Measurements from ENCODE around the gene ROBO1. TPM values are rescaled to one million over a fixed set of nuclear protein-coding genes. Genes with fewer than 3 reads are reported as not detected.

The ROBO1 gene
- total and polyA plus RNA-seq, 2 of the 8 experiments (the other 6 are each of a cell fraction or from before 2014, with no cell fraction given): 51.4 to 91.0 TPM

GRCh38 chr3:78822726-78823125 lies 945.1 kb downstream of the ROBO1 start:
- H2BK12ac ChIP-seq (ENCODE audit: low read depth, low read length): no peak overlapping the region
- no peaks in the 10 kb centered on the region for H3K36me3 ChIP-seq (ENCODE audit: control insufficient read depth in 2 of 4, insufficient read depth in 4 of 4, low read length in 3 of 4)
- no peak overlapping the region for H3K18ac ChIP-seq (ENCODE audit: extremely low read depth, low read length)
- H3K9me3 ChIP-seq (ENCODE audit: insufficient read depth in 2 of 2, low read depth in 1 of 2, low read length in 1 of 2): no peaks in the 10 kb centered on the region; a peak in 1 of 4 replicates
- H3K4me1 ChIP-seq (replicated peaks in 1 of 4; ENCODE audit: control insufficient read depth in 3 of 4, insufficient read depth in 4 of 4, low read length in 3 of 4): no peaks in the 10 kb centered on the region
- CTCF ChIA-PET (ENCODE audit: partially characterized antibody): no interaction called here
- no peak overlapping the region for H3K23ac ChIP-seq (ENCODE audit: insufficient read length)
- peaks cover 0 to 1% of the 10 kb centered on the region in 2 experiments for H4K20me1 ChIP-seq (replicated peaks in 1 of 2; ENCODE audit: control insufficient read depth in 1 of 2, insufficient read depth in 2 of 2, low read length in 2 of 2)
- 0 out of 2 replicates have a peak, but pooled peaks cover 2% of the 10 kb centered on the region for H3K79me1 ChIP-seq (ENCODE audit: low read depth, low read length)
- POLR2A ChIA-PET (ENCODE audit: partially characterized antibody): no interaction called here
- no peak overlapping the region for H4K5ac ChIP-seq (ENCODE audit: insufficient read length, low read depth, low read length)
- H3K23me2 ChIP-seq (ENCODE audit: low read depth, low read length): no peaks in the 10 kb centered on the region
- H2AK5ac ChIP-seq (ENCODE audit: low read depth, low read length): no peak overlapping the region
- H3K27ac ChIP-seq (ENCODE audit: low read depth, low read length): no peak overlapping the region
- H4K8ac ChIP-seq (ENCODE audit: extremely low read depth, insufficient read depth, low read length): no peak overlapping the region
- H2BK20ac ChIP-seq (ENCODE audit: low read length): no peak overlapping the region
- FAIRE-seq: no peak
- no peak for DNase-seq (ENCODE audit: low read depth in 1 of 2, low spot score in 2 of 2)
- no peak overlapping the region for H3K4me2 ChIP-seq (ENCODE audit: insufficient read depth in 1 of 2, low read depth in 2 of 2, low read length in 2 of 2)
- no peak overlapping the region for H3K4ac ChIP-seq (replicated peaks; ENCODE audit: insufficient read length, low read depth, low read length)
- no peaks in the 10 kb centered on the region; a peak in 1 of 4 replicates for H3K79me2 ChIP-seq (ENCODE audit: control insufficient read depth in 1 of 2, insufficient read depth in 2 of 2, low read length in 2 of 2)
- H3K14ac ChIP-seq (ENCODE audit: insufficient read length): no peak overlapping the region
- no peak overlapping the region for H3K56ac ChIP-seq (replicated peaks; ENCODE audit: insufficient read length, low read depth, low read length)
- H3K9ac ChIP-seq (replicated peaks in 1 of 4; ENCODE audit: extremely low read depth in 1 of 4, low read depth in 3 of 4, low read length in 3 of 4): no peak overlapping the region
- no peak for TF ChIP-seq NANOG (IDR thresholded peaks at IDR 0.05; ENCODE audit: insufficient read depth, low read depth, low read length, poor library complexity, severe bottlenecking)
- TF ChIP-seq SUZ12 (IDR thresholded peaks at IDR 0.05; ENCODE audit: low read length): no peak
- no peak for TF ChIP-seq CEBPB (IDR thresholded peaks at IDR 0.05; ENCODE audit: low read depth, low read length)
- no peak for TF ChIP-seq SRF (IDR thresholded peaks at IDR 0.05; ENCODE audit: low read depth, low read length)
- H3K4me3 ChIP-seq (ENCODE audit: extremely low read depth in 1 of 4, insufficient read depth in 2 of 4, low read depth in 3 of 4, low read length in 4 of 4): no peak overlapping the region
- no peak overlapping the region for H2BK15ac ChIP-seq (ENCODE audit: low read length)
- H2AFZ ChIP-seq (ENCODE audit: low read length): no peak overlapping the region
- no peak overlapping the region for H2BK120ac ChIP-seq (replicated peaks; ENCODE audit: low read depth, low read length)
- H4K91ac ChIP-seq (replicated peaks; ENCODE audit: insufficient read length, low read length): no peak overlapping the region
- no peak overlapping the region for H2BK5ac ChIP-seq (ENCODE audit: low read depth, low read length)
- H3K27me3 ChIP-seq (replicated peaks in 1 of 4; ENCODE audit: control insufficient read depth in 3 of 4, extremely low read depth in 1 of 4, insufficient read depth in 3 of 4, low read length in 3 of 4): no peaks in the 10 kb centered on the region
